ENCODE measurements around the gene TTC28.
"Not testable (repeated sequence)": the region's sequence is repeated elsewhere in the genome, so short reads cannot be mapped to it uniquely, and the experiment has no call there.

Gene TTC28

DNA sequence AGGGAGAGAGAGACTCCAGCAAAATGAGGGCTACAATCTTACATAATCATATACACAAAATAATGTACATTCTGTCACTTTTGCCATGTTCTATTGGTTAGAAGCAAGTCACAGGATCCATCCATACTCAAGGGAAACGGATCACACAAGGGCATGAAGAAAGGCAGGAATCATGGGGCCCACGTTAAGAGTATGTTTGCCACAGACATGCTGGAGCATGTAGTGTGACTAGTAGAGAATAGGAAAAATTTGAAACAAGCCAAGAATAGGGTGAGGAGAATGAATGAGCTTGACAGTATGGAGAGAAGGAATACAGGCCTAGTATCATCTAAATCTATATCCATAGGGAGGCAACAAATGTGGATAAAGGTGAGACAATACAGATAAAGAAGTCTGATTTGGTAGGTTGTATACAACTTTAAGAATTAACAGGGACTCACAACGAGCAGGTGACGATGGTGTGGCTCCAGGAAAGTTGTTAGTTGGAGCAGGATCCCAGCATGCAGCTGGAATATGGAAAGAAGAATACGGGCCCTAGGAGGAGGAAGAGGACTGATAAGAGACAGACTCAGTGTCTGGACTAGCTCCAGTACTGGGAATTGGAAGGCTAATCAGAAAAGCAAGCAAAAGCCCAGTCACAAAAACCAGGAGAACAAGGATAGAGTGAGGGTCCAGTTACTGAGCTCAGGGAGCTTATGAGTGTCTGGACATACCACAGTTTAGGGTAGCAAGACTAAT, 458.8 kb downstream of the TTC28 start:
- DNase-seq = no peak

GRCh38 chr22:28217277-28217676, 462.4 kb downstream of the TTC28 start:
- no peak for DNase-seq

- DNase-seq = not testable (repeated sequence)
Measured at GRCh38 chr22:28214750-28215149, 464.9 kb downstream of the TTC28 start.

DNA sequence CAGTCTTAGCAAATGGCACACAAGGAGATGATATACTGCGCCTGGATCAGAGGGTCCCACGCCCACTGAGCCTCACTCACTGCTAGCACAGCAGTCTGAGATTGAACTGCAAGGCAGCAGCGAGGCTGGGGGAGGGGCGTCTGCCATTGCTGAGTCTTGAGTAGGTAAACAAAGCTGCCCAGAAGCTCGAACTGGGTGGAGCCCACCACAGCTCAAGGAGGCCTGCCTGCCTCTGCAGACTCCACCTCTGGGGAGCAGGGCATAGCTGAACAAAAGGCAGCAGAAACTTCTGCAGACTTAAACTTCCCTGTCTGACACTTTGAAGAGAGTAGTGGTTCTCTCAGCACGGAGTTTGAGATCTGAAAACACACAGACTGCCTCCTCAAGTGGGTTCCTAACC, 470.2 kb downstream of the TTC28 start:
- not testable (repeated sequence) for DNase-seq

GRCh38 chr22:28208787-28209186, 470.9 kb downstream of the TTC28 start:
- DNase-seq = no peak

DNA sequence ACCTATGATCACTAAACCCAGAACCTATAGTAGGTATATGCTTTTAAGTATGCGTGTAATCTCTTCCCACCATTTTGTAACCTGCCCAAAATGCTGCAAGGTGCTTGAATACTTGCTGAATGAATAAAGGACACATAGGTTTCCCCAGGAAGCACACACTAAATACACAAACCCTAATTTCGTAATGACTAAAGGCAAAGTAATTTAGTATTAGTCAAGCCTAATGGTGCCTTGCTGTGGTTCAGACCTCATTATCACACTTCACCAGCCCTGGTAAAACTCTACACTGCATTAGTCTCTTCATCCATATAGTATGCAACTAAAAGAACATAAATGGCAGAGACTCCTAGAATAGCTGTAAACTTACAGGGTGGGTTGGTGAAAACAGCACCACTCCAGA, 471.6 kb downstream of the TTC28 start:
- no peak for DNase-seq

GRCh38 chr22:28207281-28208030, 472.2 kb downstream of the TTC28 start:
- DNase-seq = no peak

DNA sequence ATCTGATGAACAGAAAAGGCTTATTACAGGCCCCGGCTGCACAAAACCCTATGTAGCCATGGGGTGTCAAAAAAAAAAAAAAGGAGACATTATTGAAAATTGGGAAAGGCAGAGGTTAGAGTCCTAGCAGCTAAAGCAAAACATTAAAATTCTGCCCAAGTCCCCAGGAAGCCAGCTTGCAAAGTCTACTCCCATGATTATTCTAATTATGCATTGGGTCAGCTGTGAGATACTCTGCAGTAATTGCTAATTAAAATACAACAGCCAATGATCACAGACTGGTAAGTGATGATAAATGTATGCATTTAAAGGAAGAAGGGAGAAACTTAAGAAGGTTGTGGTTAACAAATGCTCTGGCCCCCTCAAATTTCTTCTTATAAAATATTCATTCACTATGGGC, 473.7 kb downstream of the TTC28 start:
- no peak for DNase-seq

DNA sequence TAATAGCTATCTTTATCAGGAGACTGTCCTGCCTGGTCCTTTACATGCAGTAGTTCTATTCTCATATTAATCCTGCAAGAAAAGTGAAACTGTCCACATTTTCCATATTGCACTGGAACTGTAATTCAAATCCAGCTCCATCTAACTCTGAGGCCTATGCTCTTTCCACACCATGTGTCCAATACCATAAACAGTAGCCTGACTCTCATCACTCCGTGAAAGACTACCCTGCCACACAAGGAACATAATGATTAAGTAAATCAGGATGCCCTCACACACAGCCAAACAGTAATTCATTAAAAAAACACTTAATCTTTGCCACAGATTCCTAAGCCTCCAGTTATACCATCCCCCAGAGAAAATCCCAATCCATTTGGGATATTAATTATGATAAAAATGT, 475.3 kb downstream of the TTC28 start:
- DNase-seq = no peak

DNA sequence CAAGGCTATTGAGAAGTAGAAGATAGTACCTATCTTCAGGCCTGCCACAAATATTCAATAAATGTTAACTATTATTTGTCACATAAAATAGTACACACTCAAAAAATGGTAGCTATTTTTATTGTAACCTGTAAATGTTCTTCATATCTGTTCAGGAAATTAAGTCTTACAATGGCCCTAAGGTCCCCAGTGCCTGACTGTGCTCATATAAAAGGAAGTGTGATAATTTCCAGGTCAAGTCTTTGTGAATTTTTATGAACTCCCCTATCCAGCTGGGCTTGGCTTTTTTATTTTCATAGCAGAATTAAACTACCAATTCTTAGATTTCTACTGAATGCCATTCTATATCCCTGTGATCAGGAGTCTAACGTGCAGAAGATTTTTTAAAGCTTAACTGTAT, 476.4 kb downstream of the TTC28 start:
- no peak for DNase-seq

DNA sequence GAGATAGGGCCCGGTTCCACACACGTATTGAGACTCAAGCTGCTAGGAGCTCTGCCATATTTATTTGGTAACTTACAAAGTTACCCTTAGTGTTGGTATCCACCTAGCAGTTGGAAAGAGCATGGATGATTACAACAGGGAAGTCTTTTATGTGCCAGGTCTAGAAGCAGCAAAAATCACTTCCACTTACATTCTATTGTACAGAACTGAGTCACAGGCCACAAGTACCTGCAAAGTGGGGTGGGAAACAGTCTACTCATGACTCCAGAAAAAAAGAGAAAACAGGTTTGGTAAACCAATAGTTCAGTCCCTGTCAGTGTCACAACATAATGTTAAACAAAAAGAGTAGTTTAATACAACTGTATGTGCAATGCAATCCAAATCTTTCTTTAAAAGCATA, 480.9 kb downstream of the TTC28 start:
- DNase-seq = no peak

- not testable (repeated sequence) for DNase-seq
Measured at GRCh38 chr22:28191571-28191970, 488.1 kb downstream of the TTC28 start.

DNA sequence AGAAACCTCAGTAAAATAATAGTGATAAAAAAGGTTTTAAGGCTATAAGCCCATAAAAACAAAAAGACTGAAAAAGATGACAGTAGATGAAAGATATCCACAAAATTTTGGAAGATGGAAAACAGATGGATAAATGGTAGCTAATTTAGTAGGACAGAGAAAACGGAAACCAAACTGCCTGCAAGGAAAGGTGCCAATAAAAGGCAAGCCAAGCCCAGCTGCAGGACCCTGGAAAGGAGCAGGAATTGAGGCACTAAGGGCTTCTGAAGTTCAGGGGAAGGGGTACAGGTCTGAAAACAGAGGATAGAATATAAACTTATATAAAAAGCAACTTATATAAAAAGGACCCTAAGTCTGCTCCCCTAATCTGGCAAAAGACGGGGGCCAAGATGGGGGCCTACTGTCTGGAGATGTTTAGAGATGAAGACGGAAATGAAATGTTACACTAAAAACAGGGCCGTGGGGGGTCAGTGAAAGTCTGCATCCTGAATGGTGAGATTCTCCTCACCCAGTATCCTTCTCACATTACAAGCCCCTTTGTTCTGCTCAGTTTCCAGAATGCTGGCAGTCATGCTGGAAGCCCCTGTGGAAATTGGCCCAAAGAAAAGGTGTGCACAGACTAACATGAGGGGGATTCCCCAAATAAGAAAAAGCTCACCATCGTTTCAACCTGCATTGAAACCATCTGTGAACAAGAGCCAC, 491.3 kb downstream of the TTC28 start:
- DNase-seq = no peak

GRCh38 chr22:28187612-28188011, 492.0 kb downstream of the TTC28 start:
- no peak for DNase-seq

GRCh38 chr22:28186641-28187040, 493.0 kb downstream of the TTC28 start:
- no peak for DNase-seq

DNA sequence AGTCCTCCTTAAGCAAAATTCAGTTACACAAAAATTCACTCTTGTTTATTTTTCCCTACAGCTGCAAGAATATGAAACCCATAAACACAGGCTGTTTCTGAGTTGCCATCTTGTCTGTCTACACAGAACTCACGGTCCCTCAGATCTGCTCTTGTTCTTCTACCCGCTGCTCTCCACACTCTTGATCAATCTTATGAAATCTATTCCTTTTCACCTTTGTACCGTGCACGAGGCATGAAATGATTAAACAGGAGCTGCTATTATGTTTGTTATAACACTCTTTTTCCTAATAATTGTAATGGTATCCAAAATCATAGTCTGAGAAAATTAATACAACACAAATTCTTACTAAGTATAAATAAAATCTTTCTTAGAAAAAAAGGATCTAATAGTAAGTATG, 494.5 kb downstream of the TTC28 start:
- no peak for DNase-seq

GRCh38 chr22:28183078-28183860, 496.4 kb downstream of the TTC28 start:
- DNase-seq = no peak

GRCh38 chr22:28180804-28181731, 498.6 kb downstream of the TTC28 start:
- DNase-seq = no peak

GRCh38 chr22:28179392-28179791, 500.2 kb downstream of the TTC28 start:
- no peak for DNase-seq

DNA sequence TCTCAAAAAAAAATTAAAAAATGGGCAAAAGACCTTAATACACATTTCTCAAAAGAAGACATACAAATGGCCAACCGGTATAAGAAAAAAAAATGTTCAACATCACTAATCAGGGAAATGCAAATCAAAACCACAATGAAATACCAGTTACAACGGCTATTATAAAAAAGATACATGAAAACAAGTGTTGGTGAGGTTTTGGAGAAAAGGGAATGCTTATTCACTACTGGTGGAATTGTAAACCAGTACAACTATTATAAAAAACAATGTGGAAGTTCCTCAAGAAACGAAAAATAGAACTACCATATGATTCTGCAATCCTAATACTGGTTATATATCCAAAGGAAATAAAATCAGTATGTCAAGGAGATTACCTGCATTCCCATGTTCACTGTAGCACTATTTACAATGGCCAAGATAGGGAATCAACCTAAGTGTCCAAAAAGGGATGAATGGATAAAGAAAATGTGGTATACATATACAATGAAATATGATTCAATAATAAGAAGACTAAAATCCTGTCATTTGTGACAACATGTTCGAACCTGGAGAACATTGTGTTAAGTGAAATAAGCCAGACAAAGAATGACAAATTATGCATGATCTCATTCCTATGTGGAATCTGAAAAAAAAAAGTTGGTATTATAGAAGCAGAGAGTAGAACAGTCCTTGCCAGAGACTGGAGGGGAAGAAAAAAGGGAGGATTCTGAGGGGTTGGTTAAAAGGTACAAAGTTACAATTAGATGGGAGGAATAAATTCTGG, 503.7 kb downstream of the TTC28 start:
- no peak for DNase-seq

- no peak for DNase-seq
Measured at GRCh38 chr22:28174509-28174908, 505.1 kb downstream of the TTC28 start.

Data from stimulated activated CD4-positive, alpha-beta T cell treated with anti-CD3 and anti-CD28 coated beads, Interleukin-15, amount 100 ng/mL, for 24 hours (primary cell).